GM21786 (cell line): ENCODE results near the gene RASGRF2.
A peak's percentile ranks its signal among the peaks of the same experiment; 100 is the strongest.
"Not testable (repeated sequence)": the region's sequence is repeated elsewhere in the genome, so short reads cannot be mapped to it uniquely, and the experiment has no call there.

Source experiments
- ATAC-seq: cut with Tn5 transposase; IDR thresholded peaks from one replicate; pipeline ENCODE4 v1.9.1; 2021; ENCODE audit not compliant: unreplicated experiment

RASGRF2 gene

GRCh38 chr5:81124689-81125088 lies 164.5 kb downstream of the RASGRF2 start:
- ATAC-seq = not testable (repeated sequence)

GRCh38 chr5:81125959-81126358 lies 165.8 kb downstream of the RASGRF2 start:
- ATAC-seq = no peak

GRCh38 chr5:81128416-81128815 lies 168.3 kb downstream of the RASGRF2 start:
- ATAC-seq = no peak

GRCh38 chr5:81132381-81132780 lies 172.2 kb downstream of the RASGRF2 start:
- ATAC-seq = no peak

- ATAC-seq = no peak
Measured at GRCh38 chr5:81134066-81134465, 173.9 kb downstream of the RASGRF2 start.

GRCh38 chr5:81134566-81134965 lies 174.4 kb downstream of the RASGRF2 start:
- ATAC-seq = no peak

GRCh38 chr5:81136557-81136956 lies 176.4 kb downstream of the RASGRF2 start:
- ATAC-seq = no peak

GRCh38 chr5:81137833-81138232 lies 177.7 kb downstream of the RASGRF2 start:
- no peak for ATAC-seq

- ATAC-seq = no peak
Measured at GRCh38 chr5:81140441-81140840, 180.3 kb downstream of the RASGRF2 start.

GRCh38 chr5:81140943-81141342 lies 180.8 kb downstream of the RASGRF2 start:
- no peak for ATAC-seq

- ATAC-seq = no peak
Measured at GRCh38 chr5:81142108-81142507, 181.9 kb downstream of the RASGRF2 start.

- ATAC-seq = no peak
Measured at GRCh38 chr5:81145329-81145935, 185.3 kb downstream of the RASGRF2 start.

GRCh38 chr5:81146031-81146430 lies 185.9 kb downstream of the RASGRF2 start:
- no peak for ATAC-seq

GRCh38 chr5:81147011-81147885 lies 187.1 kb downstream of the RASGRF2 start:
- ATAC-seq = no peak

- ATAC-seq = no peak
Measured at GRCh38 chr5:81147886-81148571, 187.9 kb downstream of the RASGRF2 start.

GRCh38 chr5:81151546-81151945 lies 191.4 kb downstream of the RASGRF2 start:
- no peak for ATAC-seq

GRCh38 chr5:81154725-81155124 lies 194.6 kb downstream of the RASGRF2 start:
- peak; percentile 83 for ATAC-seq

- ATAC-seq = no peak
Measured at GRCh38 chr5:81156732-81157131, 196.6 kb downstream of the RASGRF2 start.

GRCh38 chr5:81161012-81161601 lies 200.9 kb downstream of the RASGRF2 start:
- peak; percentile 59 for ATAC-seq

- no peak for ATAC-seq
Measured at GRCh38 chr5:81162501-81162900, 202.3 kb downstream of the RASGRF2 start.

- no peak for ATAC-seq
Measured at GRCh38 chr5:81163651-81164050, 203.5 kb downstream of the RASGRF2 start.
